Activated naive CD4-positive, alpha-beta T cell treated with anti-CD3 and anti-CD28 coated beads, Interleukin-2, amount 50 U/mL, for 24 hours (primary cell): Measurements from ENCODE around the gene PMPCA.

ENCODE experiments used
- H3K27ac Mint-ChIP-seq: one replicate; pipeline ENCODE4 v1.8.0; 2021; ENCODE audit warnings: mild to moderate bottlenecking, mixed read lengths
- H3K27me3 Mint-ChIP-seq: one replicate; pipeline ENCODE4 v1.8.0; 2021; ENCODE audit warnings: mixed read lengths
- H3K36me3 Mint-ChIP-seq: one replicate; pipeline ENCODE4 v1.8.0; 2021; ENCODE audit warnings: mixed read lengths
- H3K4me1 Mint-ChIP-seq: one replicate; pipeline ENCODE4 v1.8.0; 2021; ENCODE audit warnings: mixed read lengths
- H3K4me3 Mint-ChIP-seq: one replicate; pipeline ENCODE4 v1.8.0; 2021; ENCODE audit warnings: mild to moderate bottlenecking, mixed read lengths
- H3K9me3 Mint-ChIP-seq: one replicate; pipeline ENCODE4 v1.8.0; 2021; ENCODE audit warnings: mixed read lengths

PMPCA gene

DNA sequence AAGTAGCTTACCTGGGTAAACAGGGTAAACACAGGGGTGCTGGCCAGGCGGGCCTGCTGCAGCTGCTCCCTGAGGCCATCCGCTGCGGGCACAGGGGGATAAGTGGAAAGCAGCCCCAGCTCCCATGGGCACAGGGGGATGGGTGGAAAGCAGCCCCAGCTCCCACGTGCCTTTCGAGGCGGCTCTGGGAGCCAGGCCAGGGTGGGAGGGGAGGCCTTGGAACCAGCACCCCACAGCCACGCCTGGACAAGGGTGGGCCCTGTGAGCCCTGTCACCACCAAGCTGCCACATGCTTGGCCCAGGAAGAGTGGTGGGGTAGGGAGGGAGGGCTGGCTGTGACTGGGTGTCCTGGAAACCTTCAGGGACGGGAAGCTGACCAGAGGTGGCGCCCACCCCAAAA is 29.1 kb upstream of the PMPCA start:
- Mint-ChIP-seq H3K36me3 (peaks cover 11% of the 10 kb centered on the region), H3K9me3 (no peaks in the 10 kb centered on the region), H3K27me3 (no peaks in the 10 kb centered on the region), H3K4me3 (no peak overlapping the region), H3K4me1 (peaks cover 18% of the 10 kb centered on the region), H3K27ac (no peak overlapping the region)

DNA sequence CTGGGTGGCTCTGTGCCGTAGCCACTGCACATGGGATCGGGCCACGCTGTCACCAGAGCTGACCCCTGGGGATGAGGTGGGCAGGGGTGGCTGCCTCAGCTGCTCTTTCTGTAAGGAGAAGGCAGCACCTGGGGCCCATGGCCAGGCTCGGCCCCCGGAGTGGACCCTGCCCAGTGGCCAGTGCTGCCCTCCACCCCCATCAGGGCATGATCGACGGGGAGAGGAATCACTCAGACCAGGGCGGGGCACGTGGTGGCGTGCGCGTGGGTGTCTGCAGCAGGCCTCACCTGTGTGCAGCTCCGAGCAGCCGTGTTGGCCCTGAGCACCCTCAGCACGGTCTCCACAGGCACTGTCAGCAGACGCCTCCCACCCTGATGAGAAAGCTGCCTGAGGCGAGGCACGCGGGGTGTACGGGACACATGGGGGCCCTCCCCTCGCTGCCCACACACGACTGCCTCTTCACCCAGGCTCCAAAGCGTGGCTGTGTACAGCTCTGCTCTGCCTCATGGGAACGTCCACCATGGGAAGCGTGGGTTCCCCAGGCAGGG is 28.4 kb upstream of the PMPCA start:
- no peaks in the 10 kb centered on the region for H3K27me3 Mint-ChIP-seq
- H3K9me3 Mint-ChIP-seq: no peaks in the 10 kb centered on the region
- H3K27ac Mint-ChIP-seq: no peak overlapping the region
- H3K4me1 Mint-ChIP-seq: peaks cover 18% of the 10 kb centered on the region
- peaks cover 11% of the 10 kb centered on the region for H3K36me3 Mint-ChIP-seq
- no peak overlapping the region for H3K4me3 Mint-ChIP-seq

DNA sequence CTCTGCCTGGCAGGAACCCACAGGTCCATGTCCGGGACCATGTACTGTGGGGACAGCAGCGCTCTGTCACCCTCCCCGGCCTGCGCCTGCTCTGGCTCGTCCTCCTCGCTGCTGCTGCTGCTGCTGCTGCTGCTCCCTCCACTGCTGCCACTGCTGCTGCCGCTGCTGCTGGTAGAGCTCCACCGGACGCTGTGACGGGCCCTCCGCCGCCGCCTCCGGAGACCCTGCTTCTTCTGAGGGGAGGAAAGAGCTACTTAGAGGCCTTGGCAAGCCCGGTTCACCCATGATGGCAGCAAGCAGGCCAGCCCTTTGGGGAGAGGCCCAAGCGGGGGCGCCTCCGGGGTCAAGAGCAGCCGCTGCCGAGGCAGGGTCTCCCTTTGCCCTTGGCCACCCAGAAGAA is 27.0 kb upstream of the PMPCA start:
- Mint-ChIP-seq H3K4me1 (peaks cover 18% of the 10 kb centered on the region), H3K27me3 (no peaks in the 10 kb centered on the region), H3K4me3 (no peak overlapping the region), H3K9me3 (no peaks in the 10 kb centered on the region), H3K27ac (no peak overlapping the region), H3K36me3 (peaks cover 16% of the 10 kb centered on the region)

DNA sequence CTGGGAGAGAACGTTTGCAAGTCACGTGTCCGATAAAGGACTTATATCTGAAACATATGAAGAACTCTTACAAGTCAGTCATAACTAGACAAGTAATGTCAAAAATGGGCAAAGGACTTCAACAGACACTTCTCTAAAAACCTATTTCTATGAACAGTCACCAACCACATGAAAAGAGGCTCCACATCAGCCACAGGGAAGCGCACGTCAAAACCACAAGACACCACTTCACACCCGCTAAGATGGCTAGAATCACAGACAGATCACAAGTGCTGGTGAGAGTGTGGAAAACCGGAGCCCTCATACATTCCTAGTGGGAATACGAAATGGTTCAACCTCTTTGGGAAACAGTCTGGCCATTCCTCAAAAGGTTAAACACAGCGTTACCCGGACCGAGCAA is 25.4 kb upstream of the PMPCA start:
- no peaks in the 10 kb centered on the region for H3K27me3 Mint-ChIP-seq
- peaks cover 18% of the 10 kb centered on the region for H3K4me1 Mint-ChIP-seq
- no peak overlapping the region for H3K4me3 Mint-ChIP-seq
- H3K36me3 Mint-ChIP-seq: peaks cover 19% of the 10 kb centered on the region
- no peaks in the 10 kb centered on the region for H3K9me3 Mint-ChIP-seq
- H3K27ac Mint-ChIP-seq: peak overlapping the region; percentile 27

DNA sequence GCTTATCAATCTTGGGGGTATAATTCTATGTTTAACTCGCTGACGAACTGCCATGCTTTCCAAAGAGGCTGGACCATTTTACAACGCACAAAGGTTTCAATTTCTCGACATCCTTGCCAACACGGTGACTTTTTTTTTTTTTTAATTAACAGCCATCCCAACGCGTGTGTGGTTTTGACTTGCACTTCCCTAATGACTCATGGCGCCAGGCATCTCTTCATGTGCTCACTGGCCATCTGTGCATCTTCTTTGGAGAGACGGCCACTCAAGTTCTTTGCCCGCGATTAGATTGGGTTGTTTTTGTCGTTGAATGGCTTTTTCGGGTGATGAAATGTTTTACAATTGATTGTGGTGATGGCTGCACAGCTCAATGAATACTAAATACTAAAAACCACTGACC is 24.4 kb upstream of the PMPCA start:
- Mint-ChIP-seq H3K27me3 (no peaks in the 10 kb centered on the region), H3K4me3 (no peak overlapping the region), H3K27ac (no peak overlapping the region), H3K36me3 (peaks cover 19% of the 10 kb centered on the region), H3K9me3 (no peaks in the 10 kb centered on the region), H3K4me1 (peaks cover 18% of the 10 kb centered on the region)

DNA sequence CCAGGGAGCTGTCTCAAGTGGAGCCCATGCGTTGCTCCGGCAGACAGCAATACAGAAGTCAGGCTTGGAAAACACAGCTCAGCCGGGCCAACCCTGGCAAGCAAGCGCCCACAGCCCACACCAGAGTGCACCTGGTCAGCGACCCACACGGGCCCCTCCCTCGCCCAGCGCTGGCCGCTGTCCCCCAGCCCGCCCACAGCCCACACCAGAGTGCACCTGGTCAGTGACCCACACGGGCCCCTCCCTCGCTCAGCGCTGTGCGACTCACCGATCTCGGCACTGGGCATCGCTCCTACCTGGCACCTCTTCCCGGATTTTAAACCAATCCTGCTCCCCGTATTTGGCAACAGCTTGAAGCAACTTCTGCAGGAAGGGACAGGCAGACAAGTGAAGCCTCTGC is 23.2 kb upstream of the PMPCA start:
- no peak overlapping the region for H3K27ac Mint-ChIP-seq
- H3K27me3 Mint-ChIP-seq: no peaks in the 10 kb centered on the region
- no peak overlapping the region for H3K4me3 Mint-ChIP-seq
- peaks cover 23% of the 10 kb centered on the region for H3K4me1 Mint-ChIP-seq
- H3K36me3 Mint-ChIP-seq: peaks cover 24% of the 10 kb centered on the region
- no peaks in the 10 kb centered on the region for H3K9me3 Mint-ChIP-seq

DNA sequence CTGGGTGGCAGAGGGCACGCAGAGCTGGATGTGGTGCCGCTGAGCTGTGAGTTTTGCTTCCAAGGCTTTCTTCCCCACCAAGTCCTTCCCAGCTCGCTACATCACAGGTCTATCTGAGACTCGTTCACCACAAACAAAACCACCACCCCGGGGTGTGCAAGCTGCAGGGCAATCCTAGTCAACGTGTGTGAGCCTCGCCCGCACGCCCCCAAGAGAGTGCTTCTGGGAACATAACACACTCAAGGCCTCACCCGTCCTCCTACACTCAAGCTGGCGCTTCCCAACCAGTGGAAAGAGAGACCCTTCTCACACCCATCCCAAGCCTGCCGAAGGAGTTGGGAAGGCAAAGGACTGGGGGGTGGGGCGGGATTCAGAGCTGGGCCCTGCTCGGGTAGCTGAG is 21.1 kb upstream of the PMPCA start:
- H3K9me3 Mint-ChIP-seq: no peaks in the 10 kb centered on the region
- H3K36me3 Mint-ChIP-seq: peaks cover 24% of the 10 kb centered on the region

DNA sequence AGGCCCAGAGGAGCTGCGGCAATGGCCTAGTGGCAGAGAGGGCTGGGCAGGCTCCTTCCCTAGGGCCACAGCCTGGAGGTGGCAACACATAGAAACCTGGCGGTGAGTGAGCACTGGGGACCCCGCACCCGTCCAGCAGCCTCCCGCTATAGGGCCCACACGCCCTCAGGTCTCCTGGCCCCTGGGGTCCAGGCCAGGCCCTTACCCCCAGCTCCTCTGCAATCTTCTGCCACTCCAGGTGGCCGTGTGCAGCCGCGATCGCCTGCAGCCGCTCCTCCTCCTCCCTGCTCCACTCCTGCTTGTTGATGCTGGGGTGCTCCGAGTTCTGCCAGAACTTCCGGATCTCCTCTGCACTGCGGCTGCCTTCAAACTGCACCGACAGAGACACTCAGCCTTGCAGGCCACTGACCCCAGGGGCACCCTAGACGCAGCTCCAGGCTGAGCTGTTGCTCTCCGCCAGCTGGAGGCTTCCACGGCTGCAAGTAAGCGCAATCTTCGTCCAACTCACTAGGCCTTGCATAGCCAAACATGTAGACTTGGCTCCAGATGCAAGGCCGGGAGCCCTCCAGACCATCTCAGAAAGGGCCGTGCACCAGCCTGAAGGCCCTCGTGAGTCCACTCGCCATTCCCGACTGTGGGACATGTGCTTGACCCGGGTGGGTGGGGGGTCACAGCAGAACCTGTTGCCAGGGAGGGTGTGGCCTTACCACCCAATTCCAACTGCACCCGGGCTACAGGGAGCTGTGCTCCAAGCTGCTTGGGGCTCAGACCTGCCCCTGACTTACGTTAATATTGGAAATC is 18.5 kb upstream of the PMPCA start:
- Mint-ChIP-seq H3K4me1 (peaks cover 9% of the 10 kb centered on the region), H3K4me3 (no peak overlapping the region), H3K36me3 (peaks cover 16% of the 10 kb centered on the region), H3K9me3 (no peaks in the 10 kb centered on the region), H3K27ac (no peak overlapping the region), H3K27me3 (no peaks in the 10 kb centered on the region)

More for the DNA sequence above, 21.1 kb upstream of the PMPCA start:
- Mint-ChIP-seq H3K27ac (no peak overlapping the region), H3K4me3 (no peak overlapping the region), H3K27me3 (no peaks in the 10 kb centered on the region), H3K4me1 (peaks cover 23% of the 10 kb centered on the region)

DNA sequence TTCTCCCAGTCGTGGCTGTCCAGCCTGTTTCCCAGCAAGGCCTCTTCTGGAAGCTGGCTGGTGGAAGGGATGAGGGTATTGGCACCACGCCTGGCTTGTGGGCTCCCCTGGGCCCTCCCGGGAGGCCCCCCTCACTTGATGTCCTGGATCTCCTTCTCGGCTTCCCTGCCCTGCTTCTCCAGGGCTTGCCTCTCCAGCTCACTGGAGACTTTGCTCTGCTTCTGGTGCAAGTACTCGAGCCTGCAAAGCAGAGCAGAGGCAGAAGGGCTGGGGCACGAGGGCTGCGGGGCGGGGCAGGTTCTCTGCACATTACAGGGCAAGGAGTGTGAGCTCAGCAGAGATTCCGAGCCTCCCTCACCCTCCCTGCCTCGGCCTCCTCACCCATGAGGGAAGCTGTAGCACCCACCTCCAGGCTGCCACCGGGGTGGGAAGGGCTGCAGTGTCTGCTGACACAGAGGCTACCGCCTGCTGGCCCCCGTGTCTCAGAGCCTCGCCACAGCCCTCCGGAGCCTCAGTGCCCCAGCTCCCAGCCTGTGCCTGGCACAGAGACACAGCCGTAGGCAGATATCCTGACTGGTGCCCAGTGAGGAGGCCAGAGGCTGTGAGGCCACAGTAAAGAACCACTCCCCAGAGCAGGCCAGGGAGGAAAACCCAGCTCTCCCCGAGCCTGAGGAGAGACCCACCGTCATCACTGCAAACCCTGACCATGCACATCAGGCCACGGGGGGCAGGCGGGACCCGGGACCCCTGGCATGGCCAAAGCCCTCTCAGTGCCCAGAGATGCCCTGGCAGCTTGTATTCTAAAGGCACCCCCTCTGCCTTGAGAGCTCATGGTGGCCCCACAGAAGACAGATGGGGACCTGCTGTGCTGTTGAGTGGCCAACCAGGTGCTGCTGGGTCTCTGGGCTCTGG is 17.7 kb upstream of the PMPCA start:
- peaks cover 13% of the 10 kb centered on the region for H3K36me3 Mint-ChIP-seq

DNA sequence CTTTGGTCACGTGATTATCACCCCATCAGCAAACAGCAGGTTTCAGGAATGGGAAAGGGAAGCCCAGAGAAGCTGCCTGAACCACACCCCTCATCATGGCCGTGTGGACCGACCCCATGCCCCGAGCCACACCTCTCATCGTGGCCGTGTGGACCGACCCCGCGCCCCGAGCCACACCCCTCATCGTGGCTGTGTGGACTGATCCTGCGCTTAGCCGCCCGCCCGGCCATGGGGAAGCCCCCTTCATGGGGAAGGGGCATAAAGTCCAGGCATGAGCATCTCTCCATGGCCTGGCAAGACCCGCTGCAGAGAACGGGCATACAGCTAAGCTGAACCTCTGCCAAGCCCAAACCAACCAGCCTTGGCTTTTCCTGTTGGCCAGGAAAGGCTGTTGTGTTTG is 16.9 kb upstream of the PMPCA start:
- H3K4me1 Mint-ChIP-seq: peaks cover 16% of the 10 kb centered on the region
- no peak overlapping the region for H3K4me3 Mint-ChIP-seq
- no peaks in the 10 kb centered on the region for H3K9me3 Mint-ChIP-seq
- no peaks in the 10 kb centered on the region for H3K27me3 Mint-ChIP-seq
- H3K36me3 Mint-ChIP-seq: peaks cover 13% of the 10 kb centered on the region
- no peak overlapping the region for H3K27ac Mint-ChIP-seq

More for the DNA sequence above, 17.7 kb upstream of the PMPCA start:
- H3K9me3 Mint-ChIP-seq: no peaks in the 10 kb centered on the region
- H3K27me3 Mint-ChIP-seq: no peaks in the 10 kb centered on the region
- no peak overlapping the region for H3K27ac Mint-ChIP-seq
- peaks cover 12% of the 10 kb centered on the region for H3K4me1 Mint-ChIP-seq
- H3K4me3 Mint-ChIP-seq: no peak overlapping the region

DNA sequence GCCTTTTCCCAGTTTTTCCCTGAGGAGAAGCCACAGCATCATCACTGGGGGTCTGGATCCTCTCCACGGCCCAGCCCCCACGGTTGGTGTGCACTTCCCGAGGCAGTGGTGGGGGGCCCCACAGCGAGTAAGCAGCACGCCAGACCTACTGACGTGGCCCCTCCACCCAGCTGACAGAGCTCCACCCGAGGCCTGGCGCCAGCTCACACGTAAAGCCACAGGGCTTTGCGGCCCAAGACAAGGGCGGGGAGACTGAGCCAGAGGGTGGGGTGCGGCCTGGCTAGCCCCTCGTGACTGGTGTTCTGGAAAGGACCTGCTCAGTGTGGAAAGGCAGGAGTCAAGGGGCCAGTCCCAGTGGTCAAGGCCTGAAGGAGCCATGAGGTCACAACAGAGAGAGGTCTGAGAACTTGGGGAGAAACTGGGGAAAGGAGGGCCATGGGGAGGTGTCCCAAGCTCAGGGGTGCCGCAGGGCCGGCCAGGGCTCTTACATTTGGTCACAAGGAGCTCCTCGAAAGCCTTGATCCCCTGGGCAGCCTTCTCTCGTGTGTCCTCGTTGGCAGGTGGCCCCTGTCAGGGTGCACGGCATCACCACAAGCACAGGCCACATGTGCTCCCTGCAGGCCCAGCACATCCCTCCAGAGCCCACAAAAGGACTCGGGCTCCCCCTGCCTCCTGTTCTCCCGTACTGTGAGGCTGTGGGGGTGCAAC is 16.0 kb upstream of the PMPCA start:
- H3K4me3 Mint-ChIP-seq: no peak overlapping the region
- H3K27me3 Mint-ChIP-seq: no peaks in the 10 kb centered on the region
- H3K4me1 Mint-ChIP-seq: peaks cover 24% of the 10 kb centered on the region
- H3K36me3 Mint-ChIP-seq: peaks cover 15% of the 10 kb centered on the region
- H3K27ac Mint-ChIP-seq: no peak overlapping the region
- no peaks in the 10 kb centered on the region for H3K9me3 Mint-ChIP-seq

DNA sequence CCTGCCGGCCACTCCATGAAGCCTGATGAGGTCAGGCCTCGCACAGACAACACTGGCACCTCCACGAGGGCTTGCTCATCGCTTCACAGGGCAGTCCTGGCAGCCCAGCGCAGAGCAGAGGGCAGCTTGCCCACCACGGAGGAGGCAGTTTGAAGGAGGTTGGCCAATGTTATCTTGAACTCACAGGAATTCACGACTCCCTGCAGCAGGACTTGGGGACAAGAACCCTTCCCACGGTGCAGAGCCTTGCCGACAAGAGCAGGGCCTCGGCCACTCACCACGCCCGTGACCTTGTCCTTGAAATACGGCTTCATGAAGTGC is 15.5 kb upstream of the PMPCA start:
- peaks cover 12% of the 10 kb centered on the region for H3K36me3 Mint-ChIP-seq

DNA sequence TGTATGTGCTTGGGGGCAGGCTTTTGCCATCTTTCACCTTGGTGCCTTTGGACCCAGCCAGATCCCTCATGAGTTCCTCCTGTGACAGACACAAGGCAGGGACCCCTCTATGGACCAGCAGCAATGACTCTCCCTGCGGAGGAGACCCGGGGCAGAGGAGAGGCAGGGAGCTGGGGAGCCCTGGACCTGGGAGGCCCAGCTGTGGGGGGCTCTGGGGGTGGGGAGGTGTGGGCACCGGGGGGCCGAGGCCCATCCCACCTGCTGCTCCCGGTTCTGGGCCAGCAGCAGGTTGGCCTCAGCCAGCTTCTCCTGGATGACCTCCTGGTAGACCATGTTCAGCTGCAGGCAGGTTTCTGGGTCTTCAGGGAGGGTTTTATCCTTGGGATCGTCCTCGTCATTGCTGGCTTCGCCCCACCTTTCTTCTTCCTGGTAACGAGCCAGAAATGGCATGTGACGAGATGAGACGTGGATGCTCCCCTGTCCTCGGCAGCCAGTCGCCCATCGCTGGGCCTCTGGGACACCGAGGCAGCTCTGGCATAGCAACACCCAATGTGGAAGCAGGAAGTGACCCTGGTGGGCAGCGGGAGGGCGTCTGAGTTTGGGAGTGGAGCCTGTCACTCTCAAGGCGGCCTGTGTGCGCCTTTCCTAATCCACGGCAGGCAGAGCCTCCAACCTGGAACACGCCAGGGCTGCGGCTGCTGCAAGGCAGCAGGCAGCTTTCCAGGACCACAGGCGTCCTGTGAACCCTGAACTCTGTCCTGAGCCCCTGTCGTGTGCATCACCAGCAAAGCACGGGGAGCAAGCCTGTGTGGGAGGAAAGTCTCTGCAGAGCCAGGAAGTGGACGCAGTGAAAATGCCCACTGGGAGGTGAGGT is 14.9 kb upstream of the PMPCA start:
- H3K4me3 Mint-ChIP-seq: no peak overlapping the region
- H3K27ac Mint-ChIP-seq: no peak overlapping the region
- no peaks in the 10 kb centered on the region for H3K27me3 Mint-ChIP-seq
- H3K9me3 Mint-ChIP-seq: no peaks in the 10 kb centered on the region
- H3K4me1 Mint-ChIP-seq: peaks cover 26% of the 10 kb centered on the region
- peaks cover 11% of the 10 kb centered on the region for H3K36me3 Mint-ChIP-seq

More for the DNA sequence above, 15.5 kb upstream of the PMPCA start:
- no peaks in the 10 kb centered on the region for H3K27me3 Mint-ChIP-seq
- H3K9me3 Mint-ChIP-seq: no peaks in the 10 kb centered on the region
- no peak overlapping the region for H3K27ac Mint-ChIP-seq
- H3K4me1 Mint-ChIP-seq: peaks cover 24% of the 10 kb centered on the region
- no peak overlapping the region for H3K4me3 Mint-ChIP-seq

DNA sequence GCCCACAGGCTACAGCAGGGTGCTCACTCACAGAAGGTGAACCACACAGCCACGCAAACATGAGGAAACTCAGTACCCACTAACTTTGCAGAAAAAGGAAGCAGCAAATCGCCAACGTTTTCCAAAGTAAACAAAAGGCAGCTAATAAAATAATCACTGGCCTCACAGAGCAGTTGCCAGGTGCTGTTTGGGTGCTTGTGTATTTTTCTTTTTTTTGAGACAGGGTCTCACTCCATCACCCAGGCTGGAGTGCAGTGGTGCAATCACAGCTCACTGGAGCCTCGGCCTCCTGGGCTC is 14.3 kb upstream of the PMPCA start:
- no peaks in the 10 kb centered on the region for H3K9me3 Mint-ChIP-seq
- peaks cover 11% of the 10 kb centered on the region for H3K36me3 Mint-ChIP-seq
- no peak overlapping the region for H3K27ac Mint-ChIP-seq
- no peak overlapping the region for H3K4me3 Mint-ChIP-seq
- H3K27me3 Mint-ChIP-seq: no peaks in the 10 kb centered on the region
- H3K4me1 Mint-ChIP-seq: peaks cover 28% of the 10 kb centered on the region

DNA sequence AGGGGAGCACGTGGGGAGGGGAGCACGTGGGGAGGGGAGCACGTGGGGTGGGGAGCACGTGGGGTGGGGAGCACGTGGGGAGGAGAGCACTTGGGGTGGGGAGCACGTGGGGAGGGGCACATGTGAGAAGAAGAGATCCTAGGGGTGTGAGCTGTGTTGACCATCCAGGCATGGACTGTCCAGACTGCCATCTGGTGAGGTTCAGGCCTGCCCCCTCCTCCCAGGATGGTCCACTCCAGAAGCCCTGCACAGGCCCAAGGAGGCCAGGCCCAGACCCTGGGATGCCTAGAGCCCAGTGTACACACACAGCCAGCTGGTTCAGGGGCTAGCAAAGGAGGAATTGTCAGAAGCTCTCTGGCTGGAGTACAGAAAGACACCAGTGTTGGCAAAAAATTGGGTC is 12.8 kb upstream of the PMPCA start:
- Mint-ChIP-seq H3K4me1 (peaks cover 33% of the 10 kb centered on the region), H3K9me3 (no peaks in the 10 kb centered on the region), H3K4me3 (no peak overlapping the region), H3K36me3 (peaks cover 9% of the 10 kb centered on the region), H3K27me3 (no peaks in the 10 kb centered on the region), H3K27ac (no peak overlapping the region)
